Activated T-helper 9 cell treated with anti-CD3 and anti-CD28 coated beads, Interleukin-2, amount 50 U/mL, for 16 hours (primary cell): ENCODE data around the gene CCDC33.

Experiments used
- DNase-seq: peaks from one replicate; pipeline ENCODE4 v3.0.0-alpha.2; 2020; ENCODE audit warnings: low read depth

CCDC33 gene

DNA sequence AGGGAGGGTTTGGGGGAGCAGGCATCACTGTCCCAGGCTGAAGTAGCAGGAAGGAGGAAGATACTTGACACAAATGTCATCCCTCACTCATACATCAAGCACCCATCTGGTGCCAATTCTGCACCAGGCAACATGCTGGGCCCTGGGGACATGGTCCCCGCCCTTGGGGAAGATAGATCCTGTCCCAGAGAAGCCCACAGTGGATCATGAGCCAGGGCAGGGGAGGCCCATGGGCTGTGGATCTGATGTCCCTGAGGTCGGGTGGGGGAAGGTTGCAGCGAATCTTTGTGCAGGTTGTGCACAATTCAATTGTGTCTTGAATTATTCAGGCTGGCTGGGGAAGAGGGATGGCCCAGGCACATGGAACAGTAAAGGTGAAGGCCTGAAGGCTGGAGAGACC lies 6.4 kb upstream of the CCDC33 start:
- DNase-seq = no peak

DNA sequence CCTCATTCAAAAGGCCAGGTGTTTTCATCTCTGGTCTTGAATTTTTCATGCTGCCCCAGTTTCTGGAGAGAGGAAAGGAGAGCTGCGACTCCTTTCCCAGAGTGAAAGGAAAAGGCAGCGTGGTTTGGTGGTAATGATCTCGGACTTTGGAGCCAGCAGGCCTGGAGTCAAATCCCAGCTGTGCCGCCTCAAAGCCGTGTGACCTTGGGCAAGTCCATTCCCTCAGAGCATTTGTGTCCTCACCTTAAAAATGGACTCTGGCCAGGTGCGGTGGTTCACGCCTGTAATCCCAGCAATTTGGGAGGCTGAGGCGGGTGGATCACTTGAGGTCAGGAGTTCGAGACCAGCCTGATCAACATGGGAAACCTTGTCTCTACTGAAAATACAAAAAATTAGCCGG lies 4.7 kb upstream of the CCDC33 start:
- no peak for DNase-seq

- DNase-seq = no peak
Measured at GRCh38 chr15:74233373-74233772, 2.8 kb upstream of the CCDC33 start.

DNA sequence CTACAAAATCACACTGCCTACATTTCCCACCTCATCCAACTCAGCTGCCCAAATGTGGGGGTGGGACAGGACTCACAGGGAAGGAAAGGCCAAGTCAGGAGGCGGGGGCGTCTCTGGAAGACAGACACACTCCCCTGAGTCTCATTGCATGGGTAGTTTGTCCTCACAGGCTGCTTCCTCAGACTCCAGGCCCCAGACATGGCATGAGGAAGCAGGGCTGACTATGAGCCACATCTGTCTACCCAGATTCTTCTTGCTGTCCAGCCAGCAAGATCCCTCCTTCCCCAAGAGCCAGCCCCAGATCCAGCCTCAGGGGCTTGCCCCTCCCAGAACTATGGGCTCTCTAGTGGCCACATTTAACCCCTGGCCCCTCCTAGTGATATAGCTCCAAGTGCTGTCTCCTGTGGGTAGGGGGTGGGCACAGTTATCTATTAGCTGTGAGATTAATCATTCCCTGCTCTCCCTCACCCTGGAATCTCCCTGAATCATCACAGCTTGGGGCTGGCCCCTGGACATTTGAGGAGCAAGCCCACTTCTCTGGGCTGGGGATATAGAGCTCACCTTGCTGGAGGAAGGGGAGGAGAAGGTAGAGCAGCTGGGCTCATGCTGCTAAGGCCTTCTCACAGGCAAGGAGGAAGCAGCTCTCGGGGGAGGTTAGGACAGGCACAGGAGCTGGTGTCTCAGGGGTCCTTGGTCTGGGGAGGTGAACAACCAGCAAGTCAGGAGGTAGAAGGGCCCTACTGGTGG lies 2.1 kb upstream of the CCDC33 start:
- no peak for DNase-seq

DNA sequence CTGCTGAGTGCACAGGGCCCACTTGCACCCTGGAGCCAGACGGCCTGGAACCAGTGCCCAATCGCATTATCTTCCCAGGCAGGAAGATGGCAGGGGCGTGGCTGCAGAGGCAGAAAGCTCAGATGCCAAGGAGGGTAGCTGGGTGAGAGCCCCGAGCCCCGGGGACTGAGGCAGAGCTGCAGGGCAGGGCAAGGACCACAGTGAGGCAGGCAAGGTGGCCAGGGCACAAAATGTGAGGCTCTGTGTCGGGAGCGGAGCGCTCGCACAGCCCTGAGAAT lies 1.6 kb upstream of the CCDC33 start:
- DNase-seq = no peak

DNA sequence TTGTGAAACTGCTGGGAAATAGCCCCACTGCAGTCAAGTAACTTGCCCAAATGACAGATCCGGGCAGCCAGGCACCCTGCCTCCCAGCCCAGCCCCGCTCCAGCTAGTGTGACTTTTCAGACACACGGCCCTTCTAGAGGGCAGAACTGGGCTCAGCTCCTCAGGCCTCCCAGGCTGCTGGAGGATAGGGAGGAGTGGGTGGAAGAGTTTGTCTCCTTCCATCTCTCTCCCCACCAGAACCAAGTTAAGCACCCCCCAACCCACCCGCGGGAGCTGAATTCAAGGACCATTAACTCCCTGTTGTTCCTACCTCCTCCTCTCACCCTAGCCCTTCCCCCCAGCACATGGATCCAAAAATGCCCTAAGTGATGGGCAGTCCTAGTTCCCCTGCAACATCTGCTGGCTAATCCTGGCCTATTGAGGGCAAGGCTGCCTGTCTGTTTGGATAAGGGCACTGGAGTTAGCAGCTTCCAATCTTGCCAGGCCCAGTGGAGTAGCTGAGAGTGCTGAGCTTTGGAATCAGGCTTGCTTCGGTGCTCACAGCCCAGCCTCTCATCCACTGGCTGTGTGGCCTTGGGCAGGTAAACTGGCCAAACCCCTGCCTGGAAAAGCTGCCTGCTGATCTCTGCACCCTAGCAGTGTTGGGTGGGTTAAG lies 3.1 kb downstream of the CCDC33 start:
- DNase-seq = no peak

GRCh38 chr15:74240002-74240568 lies 4.0 kb downstream of the CCDC33 start:
- no peak for DNase-seq

DNA sequence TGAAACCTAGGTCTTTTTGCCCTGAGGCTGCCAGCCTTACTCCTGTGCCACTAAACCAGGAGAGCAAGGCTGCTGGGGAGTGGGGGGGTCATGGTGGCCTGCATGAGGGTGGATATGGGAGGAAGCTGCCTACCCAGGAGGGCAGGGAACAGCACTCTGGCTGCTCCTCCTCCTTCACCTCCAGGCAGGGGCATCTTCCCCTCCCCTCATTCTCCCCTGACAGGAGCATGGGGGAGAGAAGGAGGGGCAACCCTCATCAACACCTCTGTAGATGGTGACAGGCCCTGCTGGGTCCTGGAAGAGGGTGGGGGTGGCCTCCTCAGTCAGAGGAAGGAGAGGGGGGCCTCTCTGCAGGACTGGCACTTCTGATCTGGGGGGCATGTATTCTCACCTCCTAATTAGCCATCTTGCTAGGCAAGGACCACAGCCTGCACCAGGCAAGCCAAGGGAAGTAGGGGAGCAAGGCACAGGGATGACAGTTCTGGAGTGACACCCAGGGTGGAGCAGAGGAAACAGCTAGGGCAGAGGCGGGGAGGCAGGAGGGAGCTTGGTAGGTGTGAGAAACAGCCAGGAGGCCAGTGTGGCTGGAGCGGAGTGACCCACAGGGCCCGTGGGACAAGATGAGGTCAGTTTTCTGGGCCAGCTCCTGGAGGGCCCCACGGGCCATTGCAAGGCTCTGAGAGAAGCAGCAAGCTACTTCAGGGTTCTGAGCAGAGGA lies 4.9 kb downstream of the CCDC33 start:
- DNase-seq = no peak

DNA sequence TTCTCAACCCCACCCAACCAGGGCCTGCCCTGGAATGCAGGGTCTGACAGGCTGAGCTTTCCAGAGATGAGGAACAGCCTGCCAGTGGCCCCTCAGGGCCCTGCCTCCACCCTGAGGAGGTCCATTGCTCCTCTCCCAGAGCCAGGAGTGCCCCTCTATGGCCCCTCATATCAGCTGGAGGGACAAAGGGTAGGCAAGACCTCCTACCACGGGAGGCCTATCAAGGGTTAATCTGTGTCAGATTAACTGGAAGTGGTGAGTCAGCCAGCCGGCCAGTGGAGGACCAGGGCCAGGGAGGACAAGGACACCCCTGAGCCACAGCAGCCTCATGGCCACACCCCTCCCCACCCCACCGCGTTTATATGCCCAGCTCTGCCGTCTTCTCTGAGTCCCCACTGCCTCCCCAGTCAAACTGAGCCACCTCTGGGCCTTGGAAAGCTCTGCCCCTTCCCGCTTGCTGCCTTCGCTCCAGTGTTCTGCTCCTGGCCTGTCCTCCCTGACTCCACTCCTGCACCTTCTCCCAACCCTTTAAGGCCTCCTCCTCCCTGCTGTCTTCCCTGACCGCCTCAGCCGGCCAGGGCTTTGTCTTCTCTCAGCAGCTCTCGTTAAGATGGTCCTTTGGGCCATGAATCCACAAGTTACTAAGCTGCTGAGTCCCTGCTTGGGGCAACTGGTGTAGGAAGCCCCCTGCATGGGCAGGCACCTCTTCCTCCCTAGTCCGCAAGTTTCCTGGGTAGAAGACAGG lies 6.5 kb downstream of the CCDC33 start:
- DNase-seq = no peak

DNA sequence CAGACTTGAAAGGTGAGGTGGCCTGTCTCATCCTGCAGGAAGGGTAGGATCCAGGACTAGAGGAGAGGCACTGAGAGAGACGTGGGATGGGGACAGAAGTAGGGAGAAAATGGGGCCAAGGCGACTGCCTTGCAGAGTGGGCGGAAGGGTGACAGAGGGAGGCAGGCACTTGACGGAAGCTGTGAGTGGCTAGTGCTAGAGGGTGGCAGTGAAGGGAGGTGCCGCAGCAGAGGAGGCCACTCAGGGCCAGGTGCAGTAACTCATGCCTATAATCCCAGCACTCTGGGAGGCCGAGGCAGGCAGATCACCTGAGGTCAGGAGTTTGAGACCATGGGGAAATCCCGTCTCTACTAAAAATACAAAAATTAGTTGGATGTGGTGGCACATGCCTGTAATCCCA lies 7.3 kb downstream of the CCDC33 start:
- DNase-seq = no peak

GRCh38 chr15:74244822-74245341 lies 8.8 kb downstream of the CCDC33 start:
- DNase-seq = no peak

DNA sequence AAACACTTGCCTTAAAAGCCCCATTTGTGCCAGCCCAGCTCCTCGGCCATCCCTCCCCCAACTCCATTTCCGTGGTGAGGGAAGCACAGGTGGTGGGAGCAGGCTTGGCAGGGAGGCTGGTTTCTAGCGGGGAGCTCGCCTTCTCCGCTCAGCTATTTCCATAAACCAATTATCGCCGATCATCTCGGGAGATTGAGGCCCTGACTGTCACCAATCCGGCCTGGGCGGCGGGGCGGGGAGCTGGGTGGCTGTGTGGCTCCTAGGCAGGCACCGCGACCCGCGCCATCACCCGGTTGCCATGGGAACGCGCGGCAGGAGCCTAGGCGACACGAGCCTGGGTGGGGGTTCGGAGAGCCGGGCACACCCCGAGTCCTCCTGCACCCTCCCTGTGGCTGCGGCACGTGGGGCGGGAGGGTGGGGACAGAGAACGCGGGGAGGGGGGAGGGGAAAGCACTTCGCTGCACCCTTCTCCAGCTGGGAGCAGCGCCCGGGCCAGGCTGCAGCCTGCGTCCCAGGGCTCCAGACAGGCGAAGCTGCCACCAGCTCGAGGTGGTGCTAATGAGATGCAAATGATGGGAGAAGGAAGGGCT lies 9.3 kb downstream of the CCDC33 start:
- DNase-seq = no peak

DNA sequence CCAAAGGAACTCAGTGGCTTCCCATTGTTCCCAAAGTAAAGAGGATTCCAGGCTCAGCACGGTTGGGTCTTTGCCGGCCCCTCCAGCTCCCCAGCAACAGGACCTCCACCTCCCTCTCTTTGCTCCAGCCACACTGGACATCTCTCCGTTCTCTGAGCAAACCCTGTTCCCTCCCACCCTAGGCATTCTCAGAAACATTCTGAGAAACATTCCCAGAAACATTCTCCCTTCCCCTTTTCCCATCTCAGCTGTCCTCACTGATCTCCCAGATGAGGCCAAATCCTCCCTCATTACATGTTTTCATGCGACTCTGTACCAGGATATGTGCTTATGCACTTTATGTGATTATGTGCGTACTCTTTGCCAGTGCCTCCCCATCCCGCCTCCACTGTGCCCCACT lies 14.1 kb downstream of the CCDC33 start:
- no peak for DNase-seq

- DNase-seq = no peak
Measured at GRCh38 chr15:74251131-74251811, 15.1 kb downstream of the CCDC33 start.

GRCh38 chr15:74252291-74252690 lies 16.2 kb downstream of the CCDC33 start:
- DNase-seq = no peak

GRCh38 chr15:74252721-74253120 lies 16.6 kb downstream of the CCDC33 start:
- DNase-seq = no peak

- no peak for DNase-seq
Measured at GRCh38 chr15:74253211-74253921, 17.2 kb downstream of the CCDC33 start.

- no peak for DNase-seq
Measured at GRCh38 chr15:74257105-74257504, 21.0 kb downstream of the CCDC33 start.

- no peak for DNase-seq
Measured at GRCh38 chr15:74257623-74258022, 21.5 kb downstream of the CCDC33 start.

DNA sequence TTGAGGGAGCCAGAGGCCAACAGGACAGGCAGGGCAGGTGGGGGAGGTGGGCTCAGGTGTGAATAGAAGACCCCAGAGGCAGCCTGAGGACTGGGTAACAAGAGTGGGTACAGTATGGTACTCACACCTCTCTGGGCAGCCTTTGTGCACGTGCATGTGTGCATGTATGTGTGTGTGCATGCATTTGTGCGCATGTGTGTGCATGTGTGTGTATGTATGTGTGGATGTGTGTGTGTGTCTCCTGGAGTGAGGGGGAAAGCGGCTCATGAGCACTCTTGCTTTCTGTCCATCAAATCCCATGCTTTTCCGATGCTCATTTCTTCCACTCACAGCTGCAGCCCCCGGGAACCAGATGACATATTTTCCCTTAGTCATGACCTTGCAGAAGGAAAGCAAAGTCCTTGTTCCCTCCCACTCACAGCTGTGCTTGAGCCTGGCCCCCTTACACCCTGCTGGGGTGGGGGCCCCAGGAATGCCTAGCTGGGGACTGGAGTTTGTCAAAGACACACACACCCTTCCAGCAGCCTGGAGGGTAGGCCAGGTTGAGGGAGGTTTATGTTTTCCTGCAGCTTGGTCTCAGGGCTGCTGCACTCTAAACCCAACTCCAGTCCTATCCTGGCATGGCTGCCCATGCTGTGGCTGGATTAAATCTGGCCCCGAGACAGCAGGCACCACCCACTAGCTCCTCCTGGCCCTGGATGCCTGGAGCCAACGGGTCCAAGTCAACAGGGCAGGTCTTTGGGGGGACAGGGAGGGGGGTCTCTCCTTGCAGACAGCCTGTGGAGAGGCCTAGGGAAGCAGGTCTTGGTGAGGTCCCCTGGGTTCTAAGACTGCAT lies 22.5 kb downstream of the CCDC33 start:
- no peak for DNase-seq
